OCI-LY1 (cell line): ENCODE measurements around the gene MGST1.

Experiments used
- EZH2 ChIP-seq: fragments of 200-600 bp; sonication (generic), shearing (Covaris generic); IDR thresholded peaks from 2 replicates; pipeline ENCODE4 v1.8.0; 2017; ENCODE audit warnings: borderline replicate concordance, mixed run types, mild to moderate bottlenecking, antibody characterized with exemption, low read length, moderate library complexity, mixed read lengths
- TF ChIP-seq, protein P1 (sequence below): fragments of 200-600 bp; sonication (generic), shearing (Covaris generic); IDR thresholded peaks from 2 replicates; pipeline ENCODE4 v1.5.1; 2017; ENCODE audit warnings: mild to moderate bottlenecking, antibody characterized with exemption, low read length, moderate library complexity, mixed read lengths

DNA sequence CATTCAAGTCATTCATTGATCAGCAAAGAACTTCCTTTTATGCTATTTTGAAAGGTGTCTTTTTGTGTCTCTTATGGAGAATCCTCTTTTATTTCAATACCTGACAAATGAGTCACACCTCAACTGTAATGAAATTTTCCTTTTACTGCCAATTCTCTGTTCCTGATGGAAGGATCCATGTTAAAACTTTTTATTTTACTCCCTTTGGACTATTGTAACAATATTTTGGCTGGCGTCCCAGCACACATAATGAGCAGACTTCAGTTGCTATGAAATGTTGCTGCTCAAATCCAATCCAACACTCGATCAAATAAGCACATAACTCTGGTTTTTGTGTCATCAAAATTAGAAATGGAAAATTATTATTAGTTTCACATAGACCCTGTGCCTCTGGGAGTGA, 48.0 kb upstream of the MGST1 start:
- TF ChIP-seq, protein P1, sequence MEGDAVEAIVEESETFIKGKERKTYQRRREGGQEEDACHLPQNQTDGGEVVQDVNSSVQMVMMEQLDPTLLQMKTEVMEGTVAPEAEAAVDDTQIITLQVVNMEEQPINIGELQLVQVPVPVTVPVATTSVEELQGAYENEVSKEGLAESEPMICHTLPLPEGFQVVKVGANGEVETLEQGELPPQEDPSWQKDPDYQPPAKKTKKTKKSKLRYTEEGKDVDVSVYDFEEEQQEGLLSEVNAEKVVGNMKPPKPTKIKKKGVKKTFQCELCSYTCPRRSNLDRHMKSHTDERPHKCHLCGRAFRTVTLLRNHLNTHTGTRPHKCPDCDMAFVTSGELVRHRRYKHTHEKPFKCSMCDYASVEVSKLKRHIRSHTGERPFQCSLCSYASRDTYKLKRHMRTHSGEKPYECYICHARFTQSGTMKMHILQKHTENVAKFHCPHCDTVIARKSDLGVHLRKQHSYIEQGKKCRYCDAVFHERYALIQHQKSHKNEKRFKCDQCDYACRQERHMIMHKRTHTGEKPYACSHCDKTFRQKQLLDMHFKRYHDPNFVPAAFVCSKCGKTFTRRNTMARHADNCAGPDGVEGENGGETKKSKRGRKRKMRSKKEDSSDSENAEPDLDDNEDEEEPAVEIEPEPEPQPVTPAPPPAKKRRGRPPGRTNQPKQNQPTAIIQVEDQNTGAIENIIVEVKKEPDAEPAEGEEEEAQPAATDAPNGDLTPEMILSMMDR, result no peak
- no peak for TF ChIP-seq EZH2
